Activated T-cell treated with anti-CD3 and anti-CD28 coated beads, Interleukin-2, amount 50 U/mL, for 1 hour (primary cell): ENCODE data around the gene PAXIP1.

Source experiments
- DNase-seq: peaks from one replicate; pipeline ENCODE4 v3.0.0-alpha.2; 2020

PAXIP1 gene

GRCh38 chr7:154911411-154911810, 91.5 kb downstream of the PAXIP1 start:
- no peak for DNase-seq

- no peak for DNase-seq
Observed at GRCh38 chr7:154910977-154911376, 91.9 kb downstream of the PAXIP1 start.

- no peak for DNase-seq
Observed at GRCh38 chr7:154910125-154910524, 92.8 kb downstream of the PAXIP1 start.

- DNase-seq: no peak
Observed at GRCh38 chr7:154909241-154910105, 93.5 kb downstream of the PAXIP1 start.

- no peak for DNase-seq
Observed at GRCh38 chr7:154907651-154908620, 95.0 kb downstream of the PAXIP1 start.

GRCh38 chr7:154906736-154907355, 96.1 kb downstream of the PAXIP1 start:
- no peak for DNase-seq

- DNase-seq: no peak
Observed at GRCh38 chr7:154906201-154906600, 96.7 kb downstream of the PAXIP1 start.

- no peak for DNase-seq
Observed at GRCh38 chr7:154905615-154906014, 97.3 kb downstream of the PAXIP1 start.

GRCh38 chr7:154905146-154905545, 97.8 kb downstream of the PAXIP1 start:
- no peak for DNase-seq

GRCh38 chr7:154903083-154903731, 99.7 kb downstream of the PAXIP1 start:
- DNase-seq: no peak

- DNase-seq: no peak
Observed at GRCh38 chr7:154902600-154903082, 100.3 kb downstream of the PAXIP1 start.

- no peak for DNase-seq
Observed at GRCh38 chr7:154899862-154900261, 103.1 kb downstream of the PAXIP1 start.

- DNase-seq: no peak
Observed at GRCh38 chr7:154898973-154899855, 103.7 kb downstream of the PAXIP1 start.

GRCh38 chr7:154896076-154896475, 106.8 kb downstream of the PAXIP1 start:
- DNase-seq: no peak
